T-helper 2 cell treated with Interferon-gamma antibody and Interleukin-4, amounts not matched to agents 5 μg/mL and 100 μg/mL, for 36 hours (primary cell): ENCODE results near the gene TAOK3.

Experiments
- DNase-seq: peaks from one replicate; pipeline ENCODE4 v3.0.0; 2021; ENCODE audit warnings: low spot score
- H3K27ac Mint-ChIP-seq: one replicate; pipeline ENCODE4 v1.8.0; 2021; ENCODE audit warnings: mild to moderate bottlenecking, mixed read lengths
- H3K27me3 Mint-ChIP-seq: one replicate; pipeline ENCODE4 v1.8.0; 2021; ENCODE audit warnings: low read depth, mixed read lengths
- H3K36me3 Mint-ChIP-seq: one replicate; pipeline ENCODE4 v1.8.0; 2021; ENCODE audit warnings: low read depth, mixed read lengths
- H3K4me1 Mint-ChIP-seq: one replicate; pipeline ENCODE4 v1.8.0; 2021; ENCODE audit warnings: low read depth, mixed read lengths
- H3K4me3 Mint-ChIP-seq: one replicate; pipeline ENCODE4 v1.8.0; 2022; ENCODE audit warnings: mild to moderate bottlenecking, moderate library complexity, mixed read lengths
- H3K9me3 Mint-ChIP-seq: one replicate; pipeline ENCODE4 v1.8.0; 2021; ENCODE audit warnings: mixed read lengths

TAOK3 gene

GRCh38 chr12:118342090-118342489 lies 30.6 kb downstream of the TAOK3 start:
- Mint-ChIP-seq H3K27ac (no peak overlapping the region), H3K4me1 (peaks cover 16% of the 10 kb centered on the region), H3K4me3 (no peak overlapping the region), H3K9me3 (no peaks in the 10 kb centered on the region), H3K27me3 (no peaks in the 10 kb centered on the region), H3K36me3 (peaks cover 10% of the 10 kb centered on the region)
- DNase-seq = no peak

- DNase-seq = no peak
- H3K27ac Mint-ChIP-seq = no peak overlapping the region
- H3K36me3 Mint-ChIP-seq = peaks cover 31% of the 10 kb centered on the region
- H3K27me3 Mint-ChIP-seq = no peaks in the 10 kb centered on the region
- H3K4me1 Mint-ChIP-seq = peaks cover 17% of the 10 kb centered on the region
- H3K4me3 Mint-ChIP-seq = no peak overlapping the region
- H3K9me3 Mint-ChIP-seq = no peaks in the 10 kb centered on the region
Measured at GRCh38 chr12:118337194-118337838, 35.4 kb downstream of the TAOK3 start.

DNA sequence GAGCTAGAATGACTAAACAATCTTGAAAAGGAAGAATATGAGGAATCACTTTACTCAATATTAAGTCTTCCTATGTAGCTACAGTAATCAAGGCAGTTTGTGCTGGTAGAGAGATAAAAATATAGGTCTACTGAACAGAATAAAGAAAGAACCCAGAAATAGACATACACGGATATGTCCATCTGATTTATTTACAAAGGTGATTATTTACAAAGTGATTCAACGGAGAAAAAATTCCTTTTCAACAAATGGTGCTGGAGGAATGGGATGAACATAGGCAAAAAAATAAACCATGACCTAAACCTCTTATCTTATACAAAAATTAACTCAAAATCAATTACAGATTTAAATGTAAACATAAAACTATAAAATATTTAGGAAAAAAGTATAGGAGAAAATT lies 36.6 kb downstream of the TAOK3 start:
- Mint-ChIP-seq H3K36me3 (peaks cover 29% of the 10 kb centered on the region), H3K27ac (no peak overlapping the region), H3K27me3 (no peaks in the 10 kb centered on the region), H3K4me3 (no peak overlapping the region), H3K9me3 (no peaks in the 10 kb centered on the region), H3K4me1 (peaks cover 17% of the 10 kb centered on the region)
- no peak for DNase-seq

GRCh38 chr12:118334939-118335567 lies 37.7 kb downstream of the TAOK3 start:
- no peaks in the 10 kb centered on the region for H3K9me3 Mint-ChIP-seq
- no peak overlapping the region for H3K27ac Mint-ChIP-seq
- no peaks in the 10 kb centered on the region for H3K27me3 Mint-ChIP-seq
- H3K36me3 Mint-ChIP-seq = peaks cover 32% of the 10 kb centered on the region
- H3K4me1 Mint-ChIP-seq = peaks cover 22% of the 10 kb centered on the region
- no peak overlapping the region for H3K4me3 Mint-ChIP-seq
- no peak for DNase-seq

- Mint-ChIP-seq H3K9me3 (no peaks in the 10 kb centered on the region), H3K27me3 (no peaks in the 10 kb centered on the region), H3K4me3 (no peak overlapping the region), H3K4me1 (peaks cover 28% of the 10 kb centered on the region), H3K27ac (no peak overlapping the region), H3K36me3 (peaks cover 32% of the 10 kb centered on the region)
- no peak for DNase-seq
Measured at GRCh38 chr12:118334241-118334640, 38.5 kb downstream of the TAOK3 start.

DNA sequence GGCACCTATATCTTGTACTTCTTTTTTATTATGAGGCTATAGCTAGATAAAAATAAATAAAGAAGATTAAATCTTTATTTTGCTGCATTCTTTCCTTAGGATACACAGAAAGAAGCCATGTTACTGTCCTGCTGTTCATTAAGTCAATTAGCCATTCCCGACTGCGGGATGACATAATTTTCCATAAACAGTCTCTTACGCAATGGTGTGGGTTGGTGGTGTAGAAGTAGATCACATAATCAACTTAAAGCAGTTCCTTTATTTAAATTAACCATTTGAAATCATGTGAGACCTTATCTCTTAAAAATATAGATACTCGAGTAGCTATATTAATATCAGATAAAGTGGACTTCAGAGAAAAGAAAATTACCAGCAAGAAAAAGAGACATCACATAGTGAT lies 40.2 kb downstream of the TAOK3 start:
- no peak overlapping the region for H3K4me3 Mint-ChIP-seq

DNA sequence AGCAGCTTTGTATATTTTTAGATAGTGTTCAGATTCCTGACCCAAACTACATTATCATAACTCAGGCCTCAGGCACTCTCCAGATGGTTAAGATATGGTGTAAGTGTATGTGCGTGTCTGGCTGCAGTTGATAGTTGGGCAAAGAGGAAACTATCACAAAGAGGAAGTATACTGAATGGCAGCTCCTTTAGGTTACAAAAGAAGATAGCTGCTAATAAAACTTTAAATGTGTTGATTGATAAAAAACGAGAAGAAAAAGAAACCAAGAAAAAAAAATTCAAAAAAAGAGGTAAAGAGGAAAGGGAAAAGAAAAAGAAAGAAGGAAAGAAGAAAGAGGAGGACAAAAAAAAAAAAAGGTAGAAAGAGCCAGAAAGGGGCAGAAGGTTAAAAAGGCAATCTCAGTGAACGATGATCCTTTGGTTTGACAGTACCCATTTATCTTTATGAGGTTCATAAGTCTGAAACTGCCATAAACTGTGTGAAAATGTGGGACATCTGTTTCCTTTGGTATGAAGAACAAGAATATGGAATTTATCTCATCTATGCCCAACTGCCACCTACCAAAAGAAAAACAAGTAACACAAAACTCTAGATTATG lies 42.2 kb downstream of the TAOK3 start:
- H3K9me3 Mint-ChIP-seq = no peaks in the 10 kb centered on the region
- H3K27ac Mint-ChIP-seq = peak overlapping the region; percentile 65
- H3K4me3 Mint-ChIP-seq = no peak overlapping the region
- DNase-seq = no peak
- peaks cover 28% of the 10 kb centered on the region for H3K36me3 Mint-ChIP-seq
- peaks cover 23% of the 10 kb centered on the region for H3K4me1 Mint-ChIP-seq
- H3K27me3 Mint-ChIP-seq = no peaks in the 10 kb centered on the region

More for the DNA sequence above, 40.2 kb downstream of the TAOK3 start:
- no peaks in the 10 kb centered on the region for H3K9me3 Mint-ChIP-seq
- no peak overlapping the region for H3K27ac Mint-ChIP-seq
- no peaks in the 10 kb centered on the region for H3K27me3 Mint-ChIP-seq
- peaks cover 27% of the 10 kb centered on the region for H3K36me3 Mint-ChIP-seq
- DNase-seq = no peak
- H3K4me1 Mint-ChIP-seq = peaks cover 24% of the 10 kb centered on the region

- Mint-ChIP-seq H3K27me3 (no peaks in the 10 kb centered on the region), H3K4me3 (no peak overlapping the region), H3K36me3 (peaks cover 22% of the 10 kb centered on the region), H3K27ac (no peak overlapping the region), H3K9me3 (no peaks in the 10 kb centered on the region), H3K4me1 (peaks cover 23% of the 10 kb centered on the region)
- DNase-seq = no peak
Measured at GRCh38 chr12:118328486-118329330, 44.0 kb downstream of the TAOK3 start.

- peaks cover 11% of the 10 kb centered on the region for H3K36me3 Mint-ChIP-seq
- no peaks in the 10 kb centered on the region for H3K9me3 Mint-ChIP-seq
- no peak overlapping the region for H3K27ac Mint-ChIP-seq
- H3K27me3 Mint-ChIP-seq = no peaks in the 10 kb centered on the region
- peaks cover 15% of the 10 kb centered on the region for H3K4me1 Mint-ChIP-seq
- DNase-seq = no peak
- H3K4me3 Mint-ChIP-seq = no peak overlapping the region
Measured at GRCh38 chr12:118327391-118327790, 45.3 kb downstream of the TAOK3 start.

DNA sequence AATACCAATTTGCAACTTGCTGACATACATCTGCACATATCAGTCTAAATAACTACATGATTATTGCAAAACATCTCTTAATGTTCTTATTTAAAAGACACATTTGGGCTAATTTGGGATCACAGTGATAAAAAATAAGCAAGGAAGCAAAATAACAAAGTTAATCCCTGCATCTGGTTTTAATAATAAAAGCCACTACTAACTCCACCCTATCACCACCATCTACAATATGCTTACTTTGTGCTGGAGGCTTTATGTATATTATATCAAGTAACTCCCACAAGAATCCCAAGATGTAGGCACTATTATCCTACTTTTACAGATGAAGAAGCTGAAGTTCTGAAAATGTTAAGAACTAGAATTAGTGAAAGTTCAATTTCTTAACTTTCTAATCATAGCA lies 45.7 kb downstream of the TAOK3 start:
- H3K36me3 Mint-ChIP-seq = peaks cover 11% of the 10 kb centered on the region
- H3K4me3 Mint-ChIP-seq = no peak overlapping the region
- H3K4me1 Mint-ChIP-seq = peaks cover 15% of the 10 kb centered on the region
- H3K27ac Mint-ChIP-seq = no peak overlapping the region
- no peak for DNase-seq
- H3K9me3 Mint-ChIP-seq = no peaks in the 10 kb centered on the region
- H3K27me3 Mint-ChIP-seq = no peaks in the 10 kb centered on the region

DNA sequence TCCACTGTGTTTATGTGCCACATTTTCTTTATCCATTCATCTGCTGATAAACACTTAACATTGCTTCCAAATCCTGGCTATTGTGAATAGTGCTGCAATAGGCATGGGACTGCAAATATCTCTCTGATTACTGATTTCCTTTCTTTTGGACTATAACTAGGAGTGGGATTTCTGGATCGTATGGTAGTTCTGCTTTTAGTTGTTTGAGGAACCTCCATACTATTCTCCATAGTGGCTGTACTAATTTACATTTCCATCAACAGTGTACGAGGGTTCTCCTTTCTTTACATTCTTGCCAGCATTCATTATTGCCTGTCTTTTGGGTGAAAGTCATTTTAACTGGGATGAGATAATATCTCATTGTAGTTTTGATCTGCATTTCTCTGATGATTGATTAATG lies 47.6 kb downstream of the TAOK3 start:
- peaks cover 10% of the 10 kb centered on the region for H3K36me3 Mint-ChIP-seq
- DNase-seq = no peak
- no peak overlapping the region for H3K4me3 Mint-ChIP-seq
- peaks cover 10% of the 10 kb centered on the region for H3K4me1 Mint-ChIP-seq
- H3K27ac Mint-ChIP-seq = no peak overlapping the region
- H3K9me3 Mint-ChIP-seq = no peaks in the 10 kb centered on the region
- H3K27me3 Mint-ChIP-seq = no peaks in the 10 kb centered on the region

DNA sequence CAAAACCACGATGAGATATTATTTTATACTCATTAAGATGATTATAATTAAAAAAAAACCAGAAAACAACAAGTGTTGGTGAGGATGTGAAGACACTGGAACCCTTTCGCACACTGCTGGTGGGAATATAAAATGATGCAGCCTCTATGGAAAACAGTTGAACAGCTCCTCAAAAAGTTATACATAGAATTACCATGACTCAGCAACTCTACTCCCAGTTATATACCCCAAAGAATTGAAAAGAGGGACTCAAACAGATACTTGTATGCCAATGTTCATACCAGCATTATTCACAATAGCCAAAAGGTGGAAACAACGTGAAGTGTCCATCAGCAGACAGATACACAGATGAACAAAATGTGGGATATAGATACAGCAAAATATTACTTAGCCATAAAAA lies 53.1 kb downstream of the TAOK3 start:
- DNase-seq = no peak
- Mint-ChIP-seq H3K4me3 (no peak overlapping the region), H3K27ac (no peak overlapping the region), H3K4me1 (peaks cover 10% of the 10 kb centered on the region), H3K27me3 (no peaks in the 10 kb centered on the region), H3K36me3 (peaks cover 23% of the 10 kb centered on the region), H3K9me3 (no peaks in the 10 kb centered on the region)

DNA sequence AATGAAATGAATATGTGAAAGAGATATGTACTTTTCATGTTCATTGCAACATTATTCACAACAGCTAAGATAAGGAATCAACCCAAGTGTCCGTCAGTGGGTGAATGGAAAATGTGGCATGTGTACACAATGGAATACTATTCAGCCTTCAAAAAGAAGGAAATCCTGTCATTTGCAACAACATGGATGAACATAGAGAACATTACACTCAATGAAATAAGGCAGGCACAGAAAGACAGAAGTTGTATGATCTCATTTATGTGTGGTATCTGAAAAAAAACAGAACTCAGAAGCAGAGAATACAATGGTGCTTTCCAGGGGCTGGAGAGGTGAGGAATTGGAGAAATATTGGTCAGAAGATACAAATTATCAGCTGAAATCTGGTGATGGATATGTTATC lies 54.0 kb downstream of the TAOK3 start:
- no peak for DNase-seq

GRCh38 chr12:118317729-118318128 lies 55.0 kb downstream of the TAOK3 start:
- Mint-ChIP-seq H3K9me3 (no peaks in the 10 kb centered on the region), H3K4me3 (no peak overlapping the region), H3K4me1 (peaks cover 13% of the 10 kb centered on the region), H3K27me3 (no peaks in the 10 kb centered on the region), H3K27ac (no peak overlapping the region), H3K36me3 (peaks cover 21% of the 10 kb centered on the region)
- DNase-seq = no peak

More for the DNA sequence above, 54.0 kb downstream of the TAOK3 start:
- H3K9me3 Mint-ChIP-seq = no peaks in the 10 kb centered on the region
- H3K27ac Mint-ChIP-seq = no peak overlapping the region
- H3K36me3 Mint-ChIP-seq = peaks cover 21% of the 10 kb centered on the region
- H3K4me3 Mint-ChIP-seq = no peak overlapping the region
- H3K4me1 Mint-ChIP-seq = peaks cover 13% of the 10 kb centered on the region
- H3K27me3 Mint-ChIP-seq = no peaks in the 10 kb centered on the region
